ENCODE results near the gene WDFY4. TPM values are rescaled to one million over a fixed set of nuclear protein-coding genes. Genes with fewer than 3 reads are reported as not detected.

WDFY4 gene
- polyA plus RNA-seq, 2 of the 4 experiments (the other 2 are of a cell fraction) = not detected

DNA sequence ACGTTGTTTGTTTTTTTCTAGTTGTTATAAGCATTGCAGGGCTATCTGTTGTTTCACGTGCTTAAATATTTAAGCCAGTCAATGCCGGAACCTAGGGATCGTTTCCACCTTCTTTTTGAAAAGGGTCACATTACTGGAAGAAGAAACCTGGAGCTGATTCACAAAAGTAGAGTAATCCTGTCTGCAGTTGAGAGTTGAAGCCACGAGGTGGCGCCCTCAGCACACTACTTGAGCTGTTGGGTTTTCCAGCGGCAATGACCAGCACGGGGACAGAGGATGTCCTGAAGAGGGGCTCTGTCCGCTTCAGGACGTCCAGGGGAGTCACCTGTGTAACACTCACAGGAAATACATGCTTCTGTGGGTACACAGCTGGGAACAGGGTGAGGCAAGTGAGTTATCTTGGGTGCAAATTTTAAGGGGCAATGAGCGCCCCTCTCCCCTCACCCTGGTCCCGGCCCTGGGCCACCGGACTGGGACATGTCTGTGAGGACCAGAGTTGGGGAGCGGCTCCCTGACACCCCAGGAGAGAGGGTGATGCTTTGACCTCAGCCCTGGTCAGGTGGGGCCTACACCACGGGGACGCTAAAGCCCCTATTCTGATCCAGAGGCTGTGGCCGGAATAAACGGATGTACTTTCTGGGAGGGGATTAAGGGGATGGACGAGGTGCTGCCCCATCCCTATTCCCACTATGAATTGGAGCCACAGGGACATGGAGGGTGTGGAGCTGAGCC, 26.3 kb upstream of the WDFY4 start (continued):
- TF ChIP-seq, protein P1, sequence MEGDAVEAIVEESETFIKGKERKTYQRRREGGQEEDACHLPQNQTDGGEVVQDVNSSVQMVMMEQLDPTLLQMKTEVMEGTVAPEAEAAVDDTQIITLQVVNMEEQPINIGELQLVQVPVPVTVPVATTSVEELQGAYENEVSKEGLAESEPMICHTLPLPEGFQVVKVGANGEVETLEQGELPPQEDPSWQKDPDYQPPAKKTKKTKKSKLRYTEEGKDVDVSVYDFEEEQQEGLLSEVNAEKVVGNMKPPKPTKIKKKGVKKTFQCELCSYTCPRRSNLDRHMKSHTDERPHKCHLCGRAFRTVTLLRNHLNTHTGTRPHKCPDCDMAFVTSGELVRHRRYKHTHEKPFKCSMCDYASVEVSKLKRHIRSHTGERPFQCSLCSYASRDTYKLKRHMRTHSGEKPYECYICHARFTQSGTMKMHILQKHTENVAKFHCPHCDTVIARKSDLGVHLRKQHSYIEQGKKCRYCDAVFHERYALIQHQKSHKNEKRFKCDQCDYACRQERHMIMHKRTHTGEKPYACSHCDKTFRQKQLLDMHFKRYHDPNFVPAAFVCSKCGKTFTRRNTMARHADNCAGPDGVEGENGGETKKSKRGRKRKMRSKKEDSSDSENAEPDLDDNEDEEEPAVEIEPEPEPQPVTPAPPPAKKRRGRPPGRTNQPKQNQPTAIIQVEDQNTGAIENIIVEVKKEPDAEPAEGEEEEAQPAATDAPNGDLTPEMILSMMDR (IDR thresholded peaks at IDR 0.05) = peak; percentile 89
- TF ChIP-seq HEYL (CRISPR knock-in tag; IDR thresholded peaks at IDR 0.05) (no peak), USF2 (IDR thresholded peaks at IDR 0.05) (no peak), HDAC2 (IDR thresholded peaks at IDR 0.05) (no peak), EP300 (IDR thresholded peaks at IDR 0.05) (no peak), HOXB13 (CRISPR knock-in tag; IDR thresholded peaks at IDR 0.05; ENCODE audit: low read depth) (no peak), RFX5 (IDR thresholded peaks at IDR 0.05) (no peak), CHD2 (IDR thresholded peaks at IDR 0.05; ENCODE audit: low read length, partially characterized antibody) (no peak), KDM1A (IDR thresholded peaks at IDR 0.05; ENCODE audit: low read depth) (no peak)
- TF ChIP-seq, protein P2, sequence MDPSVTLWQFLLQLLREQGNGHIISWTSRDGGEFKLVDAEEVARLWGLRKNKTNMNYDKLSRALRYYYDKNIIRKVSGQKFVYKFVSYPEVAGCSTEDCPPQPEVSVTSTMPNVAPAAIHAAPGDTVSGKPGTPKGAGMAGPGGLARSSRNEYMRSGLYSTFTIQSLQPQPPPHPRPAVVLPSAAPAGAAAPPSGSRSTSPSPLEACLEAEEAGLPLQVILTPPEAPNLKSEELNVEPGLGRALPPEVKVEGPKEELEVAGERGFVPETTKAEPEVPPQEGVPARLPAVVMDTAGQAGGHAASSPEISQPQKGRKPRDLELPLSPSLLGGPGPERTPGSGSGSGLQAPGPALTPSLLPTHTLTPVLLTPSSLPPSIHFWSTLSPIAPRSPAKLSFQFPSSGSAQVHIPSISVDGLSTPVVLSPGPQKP (IDR thresholded peaks at IDR 0.05; ENCODE audit: low read depth, low read length) = no peak
- TF ChIP-seq, protein P3, sequence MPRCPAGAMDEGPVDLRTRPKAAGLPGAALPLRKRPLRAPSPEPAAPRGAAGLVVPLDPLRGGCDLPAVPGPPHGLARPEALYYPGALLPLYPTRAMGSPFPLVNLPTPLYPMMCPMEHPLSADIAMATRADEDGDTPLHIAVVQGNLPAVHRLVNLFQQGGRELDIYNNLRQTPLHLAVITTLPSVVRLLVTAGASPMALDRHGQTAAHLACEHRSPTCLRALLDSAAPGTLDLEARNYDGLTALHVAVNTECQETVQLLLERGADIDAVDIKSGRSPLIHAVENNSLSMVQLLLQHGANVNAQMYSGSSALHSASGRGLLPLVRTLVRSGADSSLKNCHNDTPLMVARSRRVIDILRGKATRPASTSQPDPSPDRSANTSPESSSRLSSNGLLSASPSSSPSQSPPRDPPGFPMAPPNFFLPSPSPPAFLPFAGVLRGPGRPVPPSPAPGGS (IDR thresholded peaks at IDR 0.05) = no peak

- no peak for DNase-seq (ENCODE audit: low read depth in 1 of 2, low spot score in 1 of 2)
- 0 out of 3 replicates have a peak, but pooled peaks cover 3% of the 10 kb centered on the region for H3K4me1 ChIP-seq
- ATAC-seq = no peak
- TF ChIP-seq, protein P3 (IDR thresholded peaks at IDR 0.05) = no peak
- TF ChIP-seq EP300 (IDR thresholded peaks at IDR 0.05) (no peak), SMC3 (IDR thresholded peaks at IDR 0.05) (no peak), HMGXB4 (CRISPR knock-in tag; IDR thresholded peaks at IDR 0.05; ENCODE audit: borderline replicate concordance) (no peak), CBX8 (IDR thresholded peaks at IDR 0.05) (no peak), MAZ (IDR thresholded peaks at IDR 0.05; ENCODE audit: borderline replicate concordance, low read depth, low read length) (no peak), CHD2 (IDR thresholded peaks at IDR 0.05; ENCODE audit: low read length, partially characterized antibody) (no peak), EHMT2 (IDR thresholded peaks at IDR 0.05; ENCODE audit: low read depth) (no peak), ZSCAN20 (CRISPR knock-in tag; IDR thresholded peaks at IDR 0.05) (no peak), NPAS2 (CRISPR knock-in tag; IDR thresholded peaks at IDR 0.05; ENCODE audit: borderline replicate concordance) (no peak), JUNB (IDR thresholded peaks at IDR 0.05) (no peak), ZC3H11A (IDR thresholded peaks at IDR 0.05) (no peak), KDM1A (IDR thresholded peaks at IDR 0.05; ENCODE audit: low read depth) (no peak), ZFP36 (IDR thresholded peaks at IDR 0.05; ENCODE audit: borderline replicate concordance, partially characterized antibody) (no peak), ATOH8 (CRISPR knock-in tag; IDR thresholded peaks at IDR 0.05; ENCODE audit: low read depth) (no peak), BHLHE40 (IDR thresholded peaks at IDR 0.05; ENCODE audit: low read depth, low read length) (no peak)
- TF ChIP-seq, protein P2 (IDR thresholded peaks at IDR 0.05; ENCODE audit: low read depth, low read length) = no peak
- TF ChIP-seq, protein P4, sequence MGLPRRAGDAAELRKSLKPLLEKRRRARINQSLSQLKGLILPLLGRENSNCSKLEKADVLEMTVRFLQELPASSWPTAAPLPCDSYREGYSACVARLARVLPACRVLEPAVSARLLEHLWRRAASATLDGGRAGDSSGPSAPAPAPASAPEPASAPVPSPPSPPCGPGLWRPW (IDR thresholded peaks at IDR 0.05) = no peak
- H3K27ac ChIP-seq = no peak overlapping the region
- FAIRE-seq = no peak
- POLR2A ChIA-PET = no interaction called here
- H3K4me2 ChIP-seq = no peak overlapping the region
- H3K4me3 ChIP-seq = no peak overlapping the region
- whole genome bisulfite sequencing (ENCODE audit: missing lambda C conversion rate) = 43% methylated on average over 5 of the region's 9 CpGs
- H3K9me3 ChIP-seq = no peaks in the 10 kb centered on the region
- CTCF ChIA-PET = interaction anchor here (0.6 to 10.4 kb wide), 36 partner anchors 9 to 871 kb away, joined by 3 to 315 read pairs (median 6); partner anchors contain the start of gene ARHGAP22
Observed at GRCh38 chr10:48658975-48659269, 25.8 kb upstream of the WDFY4 start.
